NT2/D1 (cell line): ENCODE measurements around the gene GMPR.

Experiments used
- DNase-seq: peaks from one replicate; pipeline ENCODE4 v3.0.0-alpha.2; 2011; ENCODE audit warnings: low read depth, low spot score
- H3K27me3 ChIP-seq: 2 replicates; pipeline ENCODE4 v1.6.0; 2011; ENCODE audit warnings: mild to moderate bottlenecking; ENCODE audit not compliant: insufficient read length, insufficient read depth
- H3K36me3 ChIP-seq: 2 replicates; pipeline ENCODE4 v1.6.1; 2011; ENCODE audit warnings: mild to moderate bottlenecking, low read length, mixed read lengths; ENCODE audit not compliant: insufficient read depth, insufficient read length
- H3K4me1 ChIP-seq: 2 replicates; pipeline ENCODE4 v1.5.1; 2011; ENCODE audit not compliant: insufficient read depth, insufficient read length
- H3K4me3 ChIP-seq: 2 replicates; pipeline ENCODE4 v1.5.1; 2011; ENCODE audit warnings: low read depth; ENCODE audit not compliant: insufficient read length
- H3K9ac ChIP-seq: 2 replicates; pipeline ENCODE4 v1.6.0; 2011; ENCODE audit warnings: low read depth; ENCODE audit not compliant: insufficient read length
- H3K9me3 ChIP-seq: 2 replicates; pipeline ENCODE4 v1.5.1; 2011; ENCODE audit warnings: mild to moderate bottlenecking, low read length; ENCODE audit not compliant: insufficient read depth
- SUZ12 ChIP-seq: IDR thresholded peaks from 2 replicates; pipeline ENCODE4 v1.6.1; 2011; ENCODE audit not compliant: insufficient read length, insufficient read depth; ENCODE audit errors: extremely low read depth
- YY1 ChIP-seq: IDR thresholded peaks from 2 replicates; pipeline ENCODE4 v1.6.1; 2011; ENCODE audit not compliant: insufficient read length, insufficient read depth
- ZNF274 ChIP-seq: IDR thresholded peaks from 2 replicates; pipeline ENCODE4 v1.6.1; 2011; ENCODE audit warnings: mild to moderate bottlenecking, low read depth, low read length

GMPR gene

DNA sequence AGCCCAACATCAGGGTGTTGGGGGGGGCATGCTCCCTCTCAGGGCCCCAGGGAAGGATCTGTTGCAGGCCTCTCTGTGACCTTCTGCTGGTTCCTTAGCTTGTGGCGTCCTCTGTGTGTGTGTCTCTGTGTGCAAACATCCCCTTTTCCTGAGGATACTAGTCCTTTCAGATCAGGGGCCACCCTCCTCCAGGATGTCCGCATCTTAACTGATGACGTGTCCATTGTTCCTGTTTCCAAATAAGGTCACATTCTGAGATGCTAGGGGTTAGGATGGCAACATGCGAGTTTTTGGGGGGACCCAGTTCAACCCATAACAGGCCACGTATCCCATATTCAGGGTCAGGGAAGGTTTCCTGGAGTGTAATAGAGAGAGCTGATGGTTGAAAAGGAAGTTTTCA, 40.9 kb downstream of the GMPR start:
- H3K4me1 ChIP-seq = peaks cover 13% of the 10 kb centered on the region
- no peak overlapping the region for H3K9ac ChIP-seq
- no peaks in the 10 kb centered on the region for H3K27me3 ChIP-seq
- no peak overlapping the region for H3K4me3 ChIP-seq
- DNase-seq = no peak
- H3K9me3 ChIP-seq = no peaks in the 10 kb centered on the region
- TF ChIP-seq YY1 (no peak), SUZ12 (no peak), ZNF274 (no peak)
- H3K36me3 ChIP-seq = no peaks in the 10 kb centered on the region

DNA sequence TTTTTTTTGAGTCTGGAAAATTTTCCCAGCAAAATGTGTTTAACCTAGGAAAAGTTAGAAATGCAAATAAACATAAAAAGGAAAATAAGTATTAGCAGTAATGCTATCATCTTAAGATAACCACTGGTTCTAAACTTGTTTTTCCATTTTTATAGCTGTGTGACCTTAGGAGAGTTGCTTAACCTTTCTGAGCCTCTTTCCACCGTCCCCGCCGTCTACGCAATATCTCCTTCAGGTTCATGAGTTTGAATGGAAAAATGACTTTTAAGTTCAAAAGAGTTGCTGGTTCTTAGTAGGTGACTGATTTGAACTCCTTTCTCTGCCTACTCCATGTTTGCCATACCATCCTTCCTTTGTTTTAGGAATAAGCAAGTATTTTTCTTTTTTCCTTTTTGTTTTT, 44.0 kb downstream of the GMPR start:
- Histone ChIP-seq H3K27me3 (no peaks in the 10 kb centered on the region), H3K4me3 (no peak overlapping the region), H3K9ac (no peak overlapping the region), H3K36me3 (no peaks in the 10 kb centered on the region), H3K4me1 (peaks cover 13% of the 10 kb centered on the region), H3K9me3 (no peaks in the 10 kb centered on the region)
- TF ChIP-seq SUZ12 = no peak
- TF ChIP-seq ZNF274 = no peak
- no peak for TF ChIP-seq YY1
- no peak for DNase-seq

DNA sequence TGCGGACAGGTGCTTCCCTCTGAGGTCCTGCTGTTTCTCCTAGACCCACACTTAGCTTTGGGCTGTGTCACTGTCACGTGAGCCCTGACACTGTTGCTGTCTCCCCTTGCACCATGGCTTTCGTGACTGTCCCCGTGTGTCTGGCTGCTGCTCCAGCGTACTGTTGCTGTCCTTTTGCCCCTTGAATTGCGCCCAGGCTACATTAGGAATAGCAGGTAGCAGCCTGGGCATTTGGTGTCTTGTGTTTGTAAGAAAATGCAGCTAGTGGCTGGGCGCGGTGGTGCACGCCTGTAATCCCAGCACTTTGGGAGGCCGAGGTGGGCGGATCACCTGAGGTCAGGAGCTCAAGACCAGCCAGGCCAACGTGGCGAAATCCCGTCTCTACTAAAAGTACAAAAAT, 46.1 kb downstream of the GMPR start:
- Histone ChIP-seq H3K9me3 (no peaks in the 10 kb centered on the region), H3K4me3 (no peak overlapping the region), H3K9ac (no peak overlapping the region), H3K36me3 (no peaks in the 10 kb centered on the region), H3K27me3 (no peaks in the 10 kb centered on the region), H3K4me1 (no peaks in the 10 kb centered on the region)
- DNase-seq = no peak
- no peak for TF ChIP-seq SUZ12
- no peak for TF ChIP-seq YY1
- TF ChIP-seq ZNF274 = no peak

DNA sequence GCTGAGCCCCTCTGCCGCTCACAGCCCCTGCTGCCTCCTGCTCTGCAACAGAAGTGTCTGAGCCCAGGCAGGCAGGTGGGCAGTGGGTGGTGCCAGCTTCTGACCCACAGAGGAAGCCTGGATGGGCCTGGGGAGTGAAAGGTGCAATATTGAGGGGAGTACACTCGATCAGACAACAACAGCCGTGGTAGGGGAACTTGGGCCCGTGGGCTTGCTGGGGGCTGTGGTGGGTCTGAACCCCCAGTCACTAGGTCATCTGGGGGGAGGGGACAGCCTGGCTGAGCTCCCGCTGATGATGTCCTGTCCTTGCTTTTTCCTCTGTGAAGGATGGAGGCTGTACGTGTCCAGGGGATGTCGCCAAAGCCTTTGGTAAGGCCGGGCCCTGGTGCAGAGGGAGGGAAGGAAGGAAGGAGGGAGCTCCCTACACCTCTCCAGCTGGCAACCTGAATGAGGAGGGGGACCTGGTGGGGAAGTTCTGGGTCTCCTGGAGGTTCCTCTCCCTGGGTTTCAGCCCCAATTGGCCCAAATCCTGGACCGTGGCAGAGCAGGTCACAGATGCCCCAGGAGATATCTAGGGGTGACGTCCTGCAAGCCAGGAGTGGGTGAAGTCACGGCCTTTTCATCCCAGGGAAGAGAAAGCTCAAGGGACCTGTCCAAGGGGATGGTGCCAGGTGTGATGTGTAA, 47.2 kb downstream of the GMPR start:
- no peak for TF ChIP-seq YY1
- no peak for TF ChIP-seq ZNF274
- TF ChIP-seq SUZ12 = no peak
- Histone ChIP-seq H3K4me3 (no peak overlapping the region), H3K9me3 (no peaks in the 10 kb centered on the region), H3K36me3 (no peaks in the 10 kb centered on the region), H3K9ac (no peak overlapping the region), H3K27me3 (no peaks in the 10 kb centered on the region), H3K4me1 (no peaks in the 10 kb centered on the region)
- DNase-seq = no peak

DNA sequence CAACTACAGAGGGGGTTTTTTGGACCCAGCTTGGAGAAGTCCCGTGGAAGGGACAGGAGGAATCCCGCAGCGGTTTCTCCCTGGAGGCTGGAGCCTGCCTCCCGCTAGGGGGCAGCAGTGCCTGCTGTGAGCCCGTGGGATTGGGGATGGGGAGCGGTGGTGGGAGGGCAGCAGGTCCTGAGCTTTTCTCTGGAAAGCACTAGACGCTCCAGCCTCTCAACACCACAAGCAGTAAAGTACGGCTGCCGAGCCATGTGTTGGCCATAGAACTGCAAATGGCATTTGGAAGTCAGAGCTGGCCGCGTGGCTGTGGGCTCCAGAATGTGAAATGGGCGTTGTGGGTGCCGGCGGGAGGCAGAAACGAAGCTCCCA, 47.8 kb downstream of the GMPR start:
- no peak overlapping the region for H3K9ac ChIP-seq
- peaks cover 2% of the 10 kb centered on the region for H3K4me1 ChIP-seq
- TF ChIP-seq ZNF274 (no peak), SUZ12 (no peak), YY1 (no peak)
- DNase-seq = peak; percentile 52
- no peak overlapping the region for H3K4me3 ChIP-seq
- H3K9me3 ChIP-seq = no peaks in the 10 kb centered on the region
- no peaks in the 10 kb centered on the region for H3K36me3 ChIP-seq
- no peaks in the 10 kb centered on the region for H3K27me3 ChIP-seq

DNA sequence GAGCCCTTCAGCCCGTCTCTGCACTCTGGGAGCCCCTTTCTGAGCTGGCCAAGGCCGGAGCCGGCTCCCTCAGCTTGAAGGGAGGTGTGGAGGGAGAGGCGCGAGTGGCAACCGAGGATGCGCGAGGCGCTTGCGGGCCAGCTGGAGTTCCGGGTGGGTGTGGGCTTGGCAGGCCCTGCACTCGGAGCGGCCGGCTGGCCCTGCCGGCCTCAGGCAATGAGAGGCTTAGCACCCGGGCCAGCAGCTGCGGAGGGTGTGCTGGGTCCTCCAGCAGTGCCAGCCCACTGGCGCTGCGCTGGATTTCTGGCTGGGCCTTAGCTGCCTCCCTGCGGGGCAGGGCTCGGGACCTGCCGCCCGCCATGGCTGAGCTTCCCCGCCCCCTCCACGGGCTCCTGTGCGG, 49.8 kb downstream of the GMPR start:
- Histone ChIP-seq H3K27me3 (no peaks in the 10 kb centered on the region), H3K9ac (no peak overlapping the region)

DNA sequence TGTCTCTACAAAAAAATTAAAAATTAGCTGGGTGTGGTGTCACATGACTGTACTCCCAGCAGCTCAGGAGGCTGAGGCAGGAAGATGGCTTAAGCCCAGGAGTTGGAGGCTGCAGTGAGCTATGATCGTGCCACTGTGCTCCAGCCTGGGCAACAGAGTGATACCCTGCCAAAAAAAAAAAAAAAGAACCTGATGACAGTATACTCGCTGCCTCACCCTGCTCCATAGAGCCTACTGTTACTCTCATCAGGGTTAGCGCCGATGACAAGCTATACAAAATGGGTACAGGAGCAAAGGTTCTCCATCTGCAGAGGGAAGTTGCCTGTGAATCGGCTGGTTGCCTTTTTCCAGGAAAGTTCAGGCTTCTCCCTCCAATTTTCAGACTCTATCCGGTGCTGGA, 53.4 kb downstream of the GMPR start:
- no peak overlapping the region for H3K4me3 ChIP-seq
- no peaks in the 10 kb centered on the region for H3K27me3 ChIP-seq
- H3K9me3 ChIP-seq = no peaks in the 10 kb centered on the region
- no peak for TF ChIP-seq YY1
- no peak for TF ChIP-seq SUZ12
- no peak for TF ChIP-seq ZNF274
- H3K4me1 ChIP-seq = peaks cover 2% of the 10 kb centered on the region
- no peaks in the 10 kb centered on the region for H3K36me3 ChIP-seq
- no peak overlapping the region for H3K9ac ChIP-seq
- no peak for DNase-seq

More for the DNA sequence above, 49.8 kb downstream of the GMPR start:
- H3K4me3 ChIP-seq = no peak overlapping the region
- no peaks in the 10 kb centered on the region for H3K36me3 ChIP-seq
- no peaks in the 10 kb centered on the region for H3K9me3 ChIP-seq
- no peak for DNase-seq
- TF ChIP-seq ZNF274 (no peak), YY1 (no peak), SUZ12 (no peak)
- peaks cover 2% of the 10 kb centered on the region for H3K4me1 ChIP-seq

DNA sequence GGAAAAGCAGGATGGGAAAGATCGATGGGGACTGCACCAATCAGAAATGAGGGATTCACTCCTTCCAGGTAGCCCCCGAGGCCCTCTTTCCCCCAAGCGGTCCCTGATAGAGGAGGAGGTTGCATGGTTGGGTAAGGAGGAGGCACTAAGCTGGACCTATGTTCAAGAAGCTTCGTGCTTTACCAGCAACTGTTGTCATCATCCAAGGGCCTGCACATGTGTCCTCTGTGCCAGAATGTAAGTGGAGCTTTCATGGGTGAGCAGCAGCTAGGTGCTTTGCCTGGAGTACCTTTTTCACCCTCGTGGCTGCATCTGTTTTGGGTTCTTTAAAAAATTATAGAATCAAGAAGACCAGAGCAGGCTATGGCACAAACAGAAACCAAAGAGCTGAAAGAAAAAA, 54.0 kb downstream of the GMPR start:
- no peak for DNase-seq
- no peaks in the 10 kb centered on the region for H3K36me3 ChIP-seq
- H3K27me3 ChIP-seq = no peaks in the 10 kb centered on the region

More for the DNA sequence above, 54.0 kb downstream of the GMPR start:
- Histone ChIP-seq H3K4me1 (peaks cover 2% of the 10 kb centered on the region), H3K9ac (no peak overlapping the region), H3K9me3 (no peaks in the 10 kb centered on the region), H3K4me3 (no peak overlapping the region)
- no peak for TF ChIP-seq SUZ12
- no peak for TF ChIP-seq YY1
- TF ChIP-seq ZNF274 = no peak
